ELF-1 (cell line): Measurements from ENCODE around the gene NEBL.
"Not testable (repeated sequence)": the region's sequence is repeated elsewhere in the genome, so short reads cannot be mapped to it uniquely, and the experiment has no call there.

Source experiments
- DNase-seq: peaks from one replicate; pipeline ENCODE4 v3.0.0-alpha.2; 2016; ENCODE audit warnings: low read depth, low spot score

NEBL gene, protein sequence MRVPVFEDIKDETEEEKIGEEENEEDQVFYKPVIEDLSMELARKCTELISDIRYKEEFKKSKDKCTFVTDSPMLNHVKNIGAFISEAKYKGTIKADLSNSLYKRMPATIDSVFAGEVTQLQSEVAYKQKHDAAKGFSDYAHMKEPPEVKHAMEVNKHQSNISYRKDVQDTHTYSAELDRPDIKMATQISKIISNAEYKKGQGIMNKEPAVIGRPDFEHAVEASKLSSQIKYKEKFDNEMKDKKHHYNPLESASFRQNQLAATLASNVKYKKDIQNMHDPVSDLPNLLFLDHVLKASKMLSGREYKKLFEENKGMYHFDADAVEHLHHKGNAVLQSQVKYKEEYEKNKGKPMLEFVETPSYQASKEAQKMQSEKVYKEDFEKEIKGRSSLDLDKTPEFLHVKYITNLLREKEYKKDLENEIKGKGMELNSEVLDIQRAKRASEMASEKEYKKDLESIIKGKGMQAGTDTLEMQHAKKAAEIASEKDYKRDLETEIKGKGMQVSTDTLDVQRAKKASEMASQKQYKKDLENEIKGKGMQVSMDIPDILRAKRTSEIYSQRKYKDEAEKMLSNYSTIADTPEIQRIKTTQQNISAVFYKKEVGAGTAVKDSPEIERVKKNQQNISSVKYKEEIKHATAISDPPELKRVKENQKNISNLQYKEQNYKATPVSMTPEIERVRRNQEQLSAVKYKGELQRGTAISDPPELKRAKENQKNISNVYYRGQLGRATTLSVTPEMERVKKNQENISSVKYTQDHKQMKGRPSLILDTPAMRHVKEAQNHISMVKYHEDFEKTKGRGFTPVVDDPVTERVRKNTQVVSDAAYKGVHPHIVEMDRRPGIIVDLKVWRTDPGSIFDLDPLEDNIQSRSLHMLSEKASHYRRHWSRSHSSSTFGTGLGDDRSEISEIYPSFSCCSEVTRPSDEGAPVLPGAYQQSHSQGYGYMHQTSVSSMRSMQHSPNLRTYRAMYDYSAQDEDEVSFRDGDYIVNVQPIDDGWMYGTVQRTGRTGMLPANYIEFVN

GRCh38 chr10:20897146-20897825 lies at the start of gene NEBL:
Gene NEBL (minus strand): TSS chr10:20897311. CDS start chr10:20897205, 106 bp downstream.
- DNase-seq, result no peak

- no peak for DNase-seq
These were observed 48.6 kb upstream of the NEBL start for GRCh38 chr10:20945546-20946332.

DNA sequence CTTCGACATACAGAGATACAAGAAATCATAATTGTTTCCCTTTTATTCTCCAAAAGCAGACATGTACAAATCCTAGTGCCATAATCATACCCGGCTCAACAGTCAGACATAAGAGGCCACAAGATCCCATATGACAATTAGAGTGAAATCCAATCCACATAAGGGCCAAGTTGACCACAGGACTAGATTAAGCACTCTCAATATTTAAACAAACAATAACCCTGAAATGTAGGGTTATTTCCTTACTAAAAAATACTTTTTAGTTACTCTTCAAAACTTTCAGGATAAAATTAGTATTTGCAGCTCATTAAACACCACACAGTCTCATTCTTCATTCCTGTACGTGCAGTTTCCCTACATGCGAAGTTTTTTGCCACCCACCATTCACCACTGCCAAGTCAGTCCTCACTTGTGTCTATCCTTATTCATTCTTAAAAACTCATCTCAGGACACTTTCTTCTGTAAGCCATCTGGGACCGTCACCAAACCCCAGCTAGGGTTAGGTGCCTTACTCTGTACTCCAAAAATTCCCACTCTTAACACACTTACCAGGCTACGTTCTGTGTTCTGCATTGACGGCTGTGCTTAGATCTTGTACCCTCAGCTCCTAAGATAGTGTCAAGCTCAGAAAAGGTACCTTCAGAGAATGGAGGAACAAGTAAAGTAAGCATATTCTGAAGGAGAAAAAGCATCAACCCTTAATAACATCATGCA lies 47.8 kb upstream of the NEBL start:
- no peak for DNase-seq

DNA sequence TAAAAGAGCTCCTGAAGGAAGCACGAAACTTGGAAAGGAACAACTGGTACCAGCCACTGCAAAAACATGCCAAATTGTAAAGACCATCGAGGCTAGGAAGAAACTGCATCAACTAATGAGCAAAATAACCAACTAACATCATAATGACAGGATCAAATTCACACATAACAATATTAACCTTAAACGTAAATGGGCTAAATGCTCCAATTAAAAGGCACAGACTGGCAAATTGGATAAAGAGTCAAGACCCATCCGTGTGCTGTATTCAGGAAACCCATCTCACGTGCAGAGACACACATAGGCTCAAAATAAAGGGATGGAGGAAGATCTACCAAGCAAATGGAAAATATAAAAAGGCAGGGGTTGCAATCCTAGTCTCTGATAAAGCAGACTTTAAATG lies 42.3 kb upstream of the NEBL start:
- DNase-seq, result not testable (repeated sequence)

DNA sequence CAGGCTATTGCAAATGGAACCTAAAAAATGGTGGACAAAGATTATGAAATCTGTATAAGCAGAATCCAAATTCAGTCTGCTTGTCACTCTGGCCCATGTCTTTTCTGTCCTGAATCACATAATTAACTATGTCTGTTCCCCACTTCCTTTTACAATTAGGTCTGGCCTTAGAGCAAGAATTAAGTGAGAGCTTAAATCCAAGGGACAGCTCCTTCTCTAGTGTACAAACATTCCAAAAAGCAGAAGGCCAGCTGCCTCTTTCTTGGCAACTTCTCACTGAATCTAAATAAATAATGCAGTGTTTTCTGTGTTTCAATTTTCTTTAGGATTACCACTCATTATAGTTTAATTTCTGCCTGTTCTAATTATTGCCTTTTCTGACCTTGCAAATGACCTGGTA lies 39.3 kb upstream of the NEBL start:
- DNase-seq, result no peak

DNA sequence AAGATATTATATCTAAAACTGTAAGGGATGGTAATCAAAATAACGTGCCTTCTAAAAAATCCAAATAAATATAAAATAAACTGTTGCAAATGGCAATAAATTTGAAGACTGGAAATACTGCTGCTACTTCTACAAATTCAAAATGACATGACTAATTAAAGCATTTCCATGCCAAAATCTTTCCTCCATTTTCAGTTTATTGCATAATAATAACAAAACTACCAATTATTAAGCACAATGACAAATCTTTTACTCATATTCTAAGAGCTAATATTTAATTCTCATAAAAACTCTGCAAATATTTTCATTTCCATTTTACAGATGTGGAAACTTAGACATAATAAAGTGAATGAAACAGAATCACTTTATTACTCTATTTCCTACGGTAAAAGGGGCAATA lies 38.8 kb upstream of the NEBL start:
- no peak for DNase-seq

GRCh38 chr10:20935301-20935700 lies 38.2 kb upstream of the NEBL start:
- no peak for DNase-seq

DNA sequence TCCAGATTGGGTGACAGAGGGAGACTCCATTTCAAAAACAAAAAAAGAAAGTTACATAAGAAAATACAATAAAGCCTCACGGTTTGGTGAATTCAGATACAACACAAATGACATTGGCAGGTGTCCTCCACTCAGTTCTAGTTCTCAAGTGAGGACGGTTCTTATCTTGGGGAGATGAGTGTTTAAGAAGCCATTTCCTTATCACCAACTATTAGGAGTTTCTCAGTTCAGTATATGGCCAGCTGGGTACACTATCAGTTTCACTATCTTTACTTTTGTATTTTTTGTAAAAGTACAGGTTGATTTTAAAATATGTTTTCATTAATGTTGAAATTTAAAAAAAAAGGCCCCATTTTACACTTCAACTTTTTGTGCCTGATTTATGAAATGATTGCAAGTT lies 36.6 kb upstream of the NEBL start:
- no peak for DNase-seq

GRCh38 chr10:20932606-20933126 lies 35.6 kb upstream of the NEBL start:
- no peak for DNase-seq

GRCh38 chr10:20931156-20931795 lies 34.2 kb upstream of the NEBL start:
- DNase-seq, result no peak

GRCh38 chr10:20927456-20927855 lies 30.3 kb upstream of the NEBL start:
- DNase-seq, result no peak

GRCh38 chr10:20922451-20922850 lies 25.3 kb upstream of the NEBL start:
- DNase-seq, result no peak

DNA sequence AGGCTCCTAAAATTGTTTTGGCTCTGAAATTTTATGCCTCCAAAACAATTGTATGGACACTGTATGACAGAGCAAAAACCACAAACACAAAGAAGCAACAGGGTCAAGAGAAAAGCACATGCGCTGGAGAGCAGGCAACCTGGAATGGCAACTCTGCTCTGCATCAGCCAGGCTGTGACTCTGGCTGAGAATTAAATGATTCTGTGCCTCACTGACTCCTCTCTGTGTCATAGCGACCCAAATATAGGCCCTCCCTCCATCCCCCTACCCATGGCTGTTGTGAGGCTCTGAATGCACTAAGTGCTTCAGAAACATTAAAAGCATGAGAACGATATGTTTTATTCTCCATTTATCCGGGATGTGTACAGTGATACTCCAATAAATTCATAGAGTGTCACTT lies 24.9 kb upstream of the NEBL start:
- DNase-seq, result no peak

DNA sequence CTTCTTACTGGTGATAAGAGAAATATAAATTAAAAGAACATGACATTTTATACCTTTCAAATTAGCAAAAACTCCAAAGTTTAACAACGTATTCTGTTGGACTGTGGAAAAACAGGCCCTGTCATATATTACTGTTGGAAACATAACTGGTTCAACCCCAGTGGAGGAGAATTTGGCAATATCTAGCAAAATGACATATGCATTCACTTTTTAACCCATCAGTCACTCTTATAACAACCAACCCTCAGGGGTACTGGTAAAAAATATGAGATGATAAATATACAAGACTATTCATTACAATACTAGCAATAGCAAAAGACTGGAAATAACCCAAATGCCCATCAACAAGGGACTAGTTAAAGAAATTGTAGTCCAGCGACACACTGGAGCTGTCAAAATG lies 22.9 kb upstream of the NEBL start:
- no peak for DNase-seq

DNA sequence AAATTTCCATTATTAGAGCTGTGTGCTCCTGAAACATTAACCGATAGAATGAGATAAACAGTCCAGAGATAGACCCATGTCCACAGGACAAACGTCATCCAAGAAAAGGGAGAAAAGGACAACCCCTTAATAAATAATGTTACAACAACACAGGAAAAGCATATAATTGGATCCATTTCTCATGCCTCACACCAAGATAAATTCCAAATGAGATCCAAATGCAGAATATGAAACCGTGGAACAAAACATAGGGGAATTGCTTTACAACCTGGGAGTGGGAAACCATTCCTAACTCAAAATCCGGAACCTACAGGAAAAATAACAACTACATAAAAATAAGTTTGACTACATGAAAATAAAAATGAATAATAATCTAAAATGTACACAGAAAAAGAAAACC lies 22.4 kb upstream of the NEBL start:
- no peak for DNase-seq

- DNase-seq, result no peak
These were observed 19.9 kb upstream of the NEBL start for GRCh38 chr10:20916976-20917375.

- no peak for DNase-seq
These were observed 15.9 kb upstream of the NEBL start for GRCh38 chr10:20912969-20913368.

DNA sequence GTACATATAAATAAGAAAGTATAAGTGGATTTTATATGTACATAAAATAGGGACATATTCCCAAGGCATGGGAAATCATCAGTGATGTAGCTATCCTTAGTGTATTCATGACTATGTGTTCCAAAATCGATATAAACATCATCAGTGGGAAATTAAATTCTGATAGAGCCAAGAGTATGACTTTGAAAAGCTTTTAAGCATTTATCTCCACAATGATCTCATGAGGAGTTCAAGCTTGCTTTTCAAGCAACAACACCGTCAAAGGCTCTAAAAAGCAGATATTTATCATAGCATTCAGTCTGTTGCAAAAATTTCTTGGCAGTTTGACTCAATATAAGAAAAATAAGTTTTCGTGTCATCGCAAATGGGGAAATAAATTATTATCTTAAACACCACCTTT lies 14.5 kb upstream of the NEBL start:
- no peak for DNase-seq

GRCh38 chr10:20909801-20910200 lies 12.7 kb upstream of the NEBL start:
- no peak for DNase-seq

DNA sequence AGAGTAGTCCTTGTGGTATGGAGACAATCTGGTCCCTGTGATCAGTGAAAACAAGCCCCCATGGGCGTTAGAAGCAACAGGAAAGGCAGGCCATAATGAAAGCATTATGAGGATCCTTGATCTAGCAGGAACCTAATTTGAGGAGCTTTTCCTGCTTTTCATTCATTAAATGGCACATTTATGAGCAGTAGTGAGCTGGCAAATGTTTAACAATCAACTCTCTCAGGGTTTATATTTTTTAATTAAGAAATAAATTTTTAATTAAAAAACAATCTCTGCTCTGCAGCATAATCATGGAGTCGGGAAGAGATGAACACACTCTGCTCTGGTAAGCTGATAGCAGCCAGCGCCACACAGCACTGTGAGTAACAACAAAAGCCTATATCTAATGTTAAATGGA lies 11.3 kb upstream of the NEBL start:
- DNase-seq, result no peak
